PC-3 (cell line): ENCODE results near the gene ZNF469.

Experiments
- CTCF ChIP-seq: fragments of 300-600 bp; sonication (generic); conservative IDR thresholded peaks from 2 replicates; pipeline ENCODE4 v1.5.1; 2017; ENCODE audit warnings: antibody characterized with exemption, low read depth, mild to moderate bottlenecking, low read length
- EZH2 ChIP-seq: fragments of 300-600 bp; sonication (generic); IDR thresholded peaks from one replicate; pipeline ENCODE4 v1.6.1; 2017; ENCODE audit warnings: antibody characterized with exemption, mild to moderate bottlenecking, low read length; ENCODE audit not compliant: unreplicated experiment
- EZH2phosphoT487 ChIP-seq: fragments of 300-600 bp; sonication (generic); IDR thresholded peaks from 2 replicates; pipeline ENCODE4 v1.6.1; 2018; ENCODE audit warnings: mild to moderate bottlenecking, antibody characterized with exemption, low read length, borderline replicate concordance

- TF ChIP-seq EZH2 (no peak), CTCF (no peak), EZH2phosphoT487 (no peak)
Measured at GRCh38 chr16:88381820-88382451, 823 bp upstream of the ZNF469 start.
